SU-DHL-6 (cell line): ENCODE results near the gene GALR1.

ENCODE experiments used
- H2AFZ ChIP-seq: fragments of 200-600 bp; sonication (generic); 2 replicates; pipeline ENCODE4 v1.6.1; 2014; ENCODE audit warnings: low read depth, mild to moderate bottlenecking, moderate library complexity, mixed read lengths, antibody characterized with exemption, low read length; ENCODE audit not compliant: severe bottlenecking
- H3F3A ChIP-seq: fragments of 200-600 bp; shearing (Covaris generic); 2 replicates; pipeline ENCODE4 v1.6.0; 2016; ENCODE audit warnings: antibody characterized with exemption, mild to moderate bottlenecking; ENCODE audit not compliant: insufficient read depth
- H3K27ac ChIP-seq: fragments of 200-600 bp; sonication (generic); 2 replicates; pipeline ENCODE4 v1.5.1; 2016; ENCODE audit warnings: low read depth, mild to moderate bottlenecking, low read length, moderate library complexity, mixed read lengths
- H3K27me3 ChIP-seq: fragments of 200-600 bp; sonication (generic), shearing (Covaris generic); 2 replicates; pipeline ENCODE4 v1.6.0; 2014; ENCODE audit warnings: mild to moderate bottlenecking, low read length
- H3K36me3 ChIP-seq: fragments of 200-600 bp; sonication (generic); 2 replicates; pipeline ENCODE4 v1.6.1; 2014; ENCODE audit warnings: mild to moderate bottlenecking, low read length, mixed read lengths
- H3K4me2 ChIP-seq: fragments of 300-600, 200-600 bp; shearing (Covaris generic), sonication (generic); 2 replicates; pipeline ENCODE4 v1.6.0; 2014; ENCODE audit warnings: low read length, low read depth, mild to moderate bottlenecking; ENCODE audit not compliant: poor library complexity, severe bottlenecking
- H3K4me3 ChIP-seq: fragments of 200-600 bp; sonication (generic); 2 replicates; pipeline ENCODE4 v1.5.1; 2014; ENCODE audit warnings: antibody characterized with exemption, low read length, mild to moderate bottlenecking, mixed read lengths; ENCODE audit not compliant: insufficient read depth, poor library complexity, severe bottlenecking
- H3K79me2 ChIP-seq: fragments of 200-600 bp; sonication (generic); 2 replicates; pipeline ENCODE4 v1.6.1; 2014; ENCODE audit warnings: mild to moderate bottlenecking, low read length, moderate library complexity; ENCODE audit not compliant: insufficient read depth
- H3K9ac ChIP-seq: fragments of 200-600 bp; sonication (generic); 2 replicates; pipeline ENCODE4 v1.7.0; 2014; ENCODE audit warnings: mild to moderate bottlenecking, low read length
- H3K9me2 ChIP-seq: fragments of 200-600 bp; sonication (generic); replicated peaks from 2 replicates; pipeline ENCODE4 v1.6.1; 2014; ENCODE audit warnings: low read length; ENCODE audit not compliant: insufficient read depth
- H3K9me3 ChIP-seq: fragments of 200-600 bp; sonication (generic); 2 replicates; pipeline ENCODE4 v1.6.1; 2014; ENCODE audit warnings: low read length, mixed read lengths; ENCODE audit not compliant: insufficient read depth
- H4K20me1 ChIP-seq: fragments of 200-600 bp; sonication (generic); 2 replicates; pipeline ENCODE4 v1.6.1; 2014; ENCODE audit warnings: low read depth, mild to moderate bottlenecking, antibody characterized with exemption, low read length, moderate library complexity, mixed read lengths
- EZH2phosphoT487 ChIP-seq: fragments of 200-600 bp; sonication (generic), shearing (Covaris generic); conservative IDR thresholded peaks from 2 replicates; pipeline ENCODE4 v1.6.1; 2018; ENCODE audit warnings: mild to moderate bottlenecking, antibody characterized with exemption, low read length, moderate library complexity, mixed read lengths
- TF ChIP-seq, protein P1 (sequence below): fragments of 200-600 bp; sonication (generic); IDR thresholded peaks from one replicate; pipeline ENCODE4 v1.5.1; 2017; ENCODE audit warnings: antibody characterized with exemption, mild to moderate bottlenecking, low read length, moderate library complexity; ENCODE audit not compliant: insufficient read depth, poor library complexity, severe bottlenecking

The GALR1 gene

DNA sequence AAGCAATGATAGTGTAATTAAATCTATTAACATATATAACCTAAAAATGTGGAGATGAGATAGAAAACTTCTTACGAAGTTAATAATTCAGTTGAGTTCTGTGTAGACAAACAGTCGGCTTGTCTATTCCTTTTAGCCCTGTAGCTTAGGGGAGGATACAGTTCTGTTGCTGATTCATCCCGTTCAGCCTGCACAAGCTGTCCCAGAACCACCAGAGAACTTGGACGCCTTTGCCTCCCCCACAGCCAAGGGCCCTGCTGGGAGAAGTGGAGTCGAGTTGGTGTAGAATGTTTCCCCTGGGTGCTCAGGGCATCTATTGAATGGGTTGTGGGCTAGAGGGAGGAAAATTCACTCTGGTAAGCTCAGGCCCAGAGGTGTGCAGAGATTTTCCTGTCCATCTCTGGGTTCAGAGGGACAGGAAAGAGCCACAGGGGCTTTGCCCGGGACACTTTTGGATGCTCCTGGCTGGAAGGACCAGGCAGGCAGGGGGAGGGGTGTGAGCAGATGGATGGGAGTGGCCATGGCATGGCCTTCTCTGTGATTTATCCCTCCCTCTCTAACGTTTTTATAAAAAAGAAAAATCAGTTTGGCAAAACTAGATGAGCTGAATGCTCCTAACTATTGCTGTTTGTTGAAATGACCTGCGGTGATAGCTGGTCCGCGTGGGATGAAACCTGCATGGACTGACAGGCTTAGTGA lies 42.8 kb upstream of the GALR1 start:
- no peak overlapping the region for H3K9ac ChIP-seq
- no peaks in the 10 kb centered on the region for H4K20me1 ChIP-seq
- H3K4me2 ChIP-seq: no peak overlapping the region
- H3F3A ChIP-seq: no peaks in the 10 kb centered on the region
- no peak overlapping the region for H3K4me3 ChIP-seq
- no peaks in the 10 kb centered on the region for H3K9me3 ChIP-seq
- no peaks in the 10 kb centered on the region for H3K36me3 ChIP-seq
- H3K27ac ChIP-seq: no peak overlapping the region
- TF ChIP-seq EZH2phosphoT487: no peak
- TF ChIP-seq, protein P1, sequence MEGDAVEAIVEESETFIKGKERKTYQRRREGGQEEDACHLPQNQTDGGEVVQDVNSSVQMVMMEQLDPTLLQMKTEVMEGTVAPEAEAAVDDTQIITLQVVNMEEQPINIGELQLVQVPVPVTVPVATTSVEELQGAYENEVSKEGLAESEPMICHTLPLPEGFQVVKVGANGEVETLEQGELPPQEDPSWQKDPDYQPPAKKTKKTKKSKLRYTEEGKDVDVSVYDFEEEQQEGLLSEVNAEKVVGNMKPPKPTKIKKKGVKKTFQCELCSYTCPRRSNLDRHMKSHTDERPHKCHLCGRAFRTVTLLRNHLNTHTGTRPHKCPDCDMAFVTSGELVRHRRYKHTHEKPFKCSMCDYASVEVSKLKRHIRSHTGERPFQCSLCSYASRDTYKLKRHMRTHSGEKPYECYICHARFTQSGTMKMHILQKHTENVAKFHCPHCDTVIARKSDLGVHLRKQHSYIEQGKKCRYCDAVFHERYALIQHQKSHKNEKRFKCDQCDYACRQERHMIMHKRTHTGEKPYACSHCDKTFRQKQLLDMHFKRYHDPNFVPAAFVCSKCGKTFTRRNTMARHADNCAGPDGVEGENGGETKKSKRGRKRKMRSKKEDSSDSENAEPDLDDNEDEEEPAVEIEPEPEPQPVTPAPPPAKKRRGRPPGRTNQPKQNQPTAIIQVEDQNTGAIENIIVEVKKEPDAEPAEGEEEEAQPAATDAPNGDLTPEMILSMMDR: no peak
- no peak overlapping the region for H2AFZ ChIP-seq
- no peaks in the 10 kb centered on the region for H3K27me3 ChIP-seq
- no peaks in the 10 kb centered on the region for H3K9me2 ChIP-seq
- H3K79me2 ChIP-seq: no peaks in the 10 kb centered on the region

DNA sequence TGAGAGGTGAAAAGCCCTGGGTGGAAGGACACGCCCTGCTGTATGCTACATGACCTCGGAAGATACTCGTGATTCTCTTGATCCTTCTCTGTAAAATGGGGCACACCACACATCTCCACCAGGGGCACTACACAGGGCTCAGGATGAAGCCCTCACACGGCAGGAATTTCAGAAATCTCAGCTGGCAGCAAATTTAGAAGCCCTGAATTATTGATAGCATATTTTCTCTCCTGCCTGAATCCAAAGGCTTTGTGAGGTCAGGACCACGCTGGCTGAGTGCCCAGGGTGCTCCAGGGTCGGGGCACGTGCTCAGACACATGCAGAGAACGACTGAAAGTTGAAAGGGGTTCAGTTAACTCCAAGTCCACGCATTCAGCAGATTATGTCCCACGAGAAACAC lies 42.1 kb upstream of the GALR1 start:
- Histone ChIP-seq H3K27me3 (no peaks in the 10 kb centered on the region), H4K20me1 (no peaks in the 10 kb centered on the region), H3K9ac (no peak overlapping the region), H3K36me3 (no peaks in the 10 kb centered on the region), H2AFZ (no peak overlapping the region), H3K9me2 (no peaks in the 10 kb centered on the region), H3K79me2 (no peaks in the 10 kb centered on the region), H3K9me3 (no peaks in the 10 kb centered on the region), H3F3A (no peaks in the 10 kb centered on the region), H3K27ac (no peak overlapping the region), H3K4me2 (no peak overlapping the region), H3K4me3 (no peak overlapping the region)
- no peak for TF ChIP-seq EZH2phosphoT487
- TF ChIP-seq, protein P1: peak; percentile 43

DNA sequence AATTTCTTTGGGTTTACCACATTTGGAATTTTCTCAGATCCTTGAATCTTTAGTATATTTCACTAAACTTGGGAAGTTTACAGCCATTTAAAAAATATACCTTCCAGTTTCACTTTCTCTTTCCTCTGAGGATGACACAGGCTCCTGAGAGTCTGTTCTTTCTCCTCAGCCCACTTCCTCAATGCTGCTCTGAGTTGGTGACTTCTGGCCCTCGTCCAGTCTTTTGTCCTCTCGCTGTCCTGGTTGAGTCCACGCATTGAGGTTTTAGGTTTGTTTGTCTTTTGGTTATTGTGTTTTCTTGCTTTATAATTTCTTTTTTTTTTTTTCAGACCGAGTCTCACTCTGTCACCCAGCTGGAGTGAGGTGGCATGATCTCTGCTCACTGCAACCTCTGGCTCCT lies 40.7 kb upstream of the GALR1 start:
- peak overlapping the region; percentile 41 for H3K4me2 ChIP-seq
- no peak overlapping the region for H2AFZ ChIP-seq
- H3K9me2 ChIP-seq: no peaks in the 10 kb centered on the region
- no peak overlapping the region for H3K9ac ChIP-seq
- H3K27me3 ChIP-seq: no peaks in the 10 kb centered on the region
- TF ChIP-seq, protein P1: no peak
- TF ChIP-seq EZH2phosphoT487: no peak
- no peaks in the 10 kb centered on the region for H4K20me1 ChIP-seq
- H3K27ac ChIP-seq: no peak overlapping the region
- peak overlapping the region; percentile 12 for H3K4me3 ChIP-seq
- H3F3A ChIP-seq: no peaks in the 10 kb centered on the region
- no peaks in the 10 kb centered on the region for H3K9me3 ChIP-seq
- no peaks in the 10 kb centered on the region for H3K79me2 ChIP-seq
- H3K36me3 ChIP-seq: no peaks in the 10 kb centered on the region
